HepG2 (cell line): ENCODE data around the gene TTC31. TPM values are rescaled to one million over a fixed set of nuclear protein-coding genes. Genes with fewer than 3 reads are reported as not detected.

Source experiments
- CCDC6 ChIP-seq: sonication (generic); formaldehyde crosslinking; IDR thresholded peaks from 2 replicates; pipeline ENCODE4 v1.8.1; 2022; ENCODE audit warnings: mild to moderate bottlenecking, missing genetic modification reagents, moderate library complexity
- CEBPB ChIP-seq: IDR thresholded peaks from 2 replicates; pipeline ENCODE4 v1.6.1; 2011; ENCODE audit warnings: low read depth, low read length, improper control_type of control experiment, borderline replicate concordance
- FOXJ3 ChIP-seq: sonication (generic); formaldehyde crosslinking; IDR thresholded peaks from 2 replicates; pipeline ENCODE4 v1.4.0; 2020; ENCODE audit warnings: missing genetic modification reagents, mild to moderate bottlenecking, borderline replicate concordance
- HDAC2 ChIP-seq: sonication (generic); formaldehyde crosslinking; IDR thresholded peaks from 2 replicates; pipeline ENCODE4 v1.4.0; 2020; ENCODE audit warnings: missing genetic modification reagents
- HNRNPL ChIP-seq: fragments of 200-400 bp; formaldehyde crosslinking; IDR thresholded peaks from 2 replicates; pipeline ENCODE4 v1.6.1; 2017; ENCODE audit warnings: mild to moderate bottlenecking, low read depth, low read length
- KMT2B ChIP-seq: IDR thresholded peaks from 2 replicates; pipeline ENCODE4 v1.6.1; 2016; ENCODE audit warnings: missing genetic modification reagents, missing compliant biosample characterization
- RELA ChIP-seq: sonication (generic); formaldehyde crosslinking; IDR thresholded peaks from 2 replicates; pipeline ENCODE4 v1.4.0; 2020; ENCODE audit warnings: missing genetic modification reagents
- SNAPC2 ChIP-seq: sonication (generic); formaldehyde crosslinking; IDR thresholded peaks from 2 replicates; pipeline ENCODE4 v1.8.1; 2022; ENCODE audit warnings: mild to moderate bottlenecking, missing genetic modification reagents
- STAG1 ChIP-seq: sonication (generic); formaldehyde crosslinking; IDR thresholded peaks from 2 replicates; pipeline ENCODE4 v1.4.0; 2020; ENCODE audit warnings: missing genetic modification reagents
- TBP ChIP-seq: sonication (generic); formaldehyde crosslinking; IDR thresholded peaks from 2 replicates; pipeline ENCODE4 v1.5.0; 2020; ENCODE audit warnings: missing genetic modification reagents
- YEATS2 ChIP-seq: sonication (generic); formaldehyde crosslinking; IDR thresholded peaks from 2 replicates; pipeline ENCODE4 v1.4.0; 2020; ENCODE audit warnings: missing genetic modification reagents, borderline replicate concordance
- ZFP90 ChIP-seq: sonication (generic); formaldehyde crosslinking; IDR thresholded peaks from 2 replicates; pipeline ENCODE4 v1.8.0; 2022; ENCODE audit warnings: missing genetic modification reagents, mild to moderate bottlenecking, inconsistent platforms, borderline replicate concordance
- ZNF136 ChIP-seq: sonication (generic); formaldehyde crosslinking; IDR thresholded peaks from 2 replicates; pipeline ENCODE4 v1.8.1; 2022; ENCODE audit warnings: low read depth, mild to moderate bottlenecking, moderate library complexity, missing genetic modification reagents
- ZNF160 ChIP-seq: sonication (generic); formaldehyde crosslinking; IDR thresholded peaks from 2 replicates; pipeline ENCODE4 v1.8.0; 2022; ENCODE audit warnings: mild to moderate bottlenecking, inconsistent platforms, missing genetic modification reagents
- ZNF556 ChIP-seq: sonication (generic); formaldehyde crosslinking; IDR thresholded peaks from 2 replicates; pipeline ENCODE4 v1.4.0; 2020; ENCODE audit warnings: mild to moderate bottlenecking, missing genetic modification reagents, borderline replicate concordance
- ZNF670 ChIP-seq: sonication (generic); formaldehyde crosslinking; IDR thresholded peaks from 2 replicates; pipeline ENCODE4 v1.8.0; 2022; ENCODE audit warnings: mild to moderate bottlenecking, missing genetic modification reagents, borderline replicate concordance
- ZNF772 ChIP-seq: sonication (generic); formaldehyde crosslinking; IDR thresholded peaks from 2 replicates; pipeline ENCODE4 v1.5.0; 2020; ENCODE audit warnings: mild to moderate bottlenecking, missing genetic modification reagents
- ZZZ3 ChIP-seq: sonication (generic); formaldehyde crosslinking; IDR thresholded peaks from 2 replicates; pipeline ENCODE4 v1.4.0; 2020; ENCODE audit warnings: missing genetic modification reagents, mild to moderate bottlenecking, borderline replicate concordance
- polyA plus RNA-seq, 8 experiments: library from polyadenylated mRNA; depleted of rRNA in 3 of 8; stranded (reverse) in 7 of 8; unstranded in 1 of 8; fragments of >200 nt; fragmentation: Illumina TruSeq in 4 of 8; extraction: Trizol in 4 of 8; gene quantifications; 2 replicates each; pipeline versions ENCODE4 v1.2.1 to v1.2.3, GENCODE V29; 2011 to 2016; ENCODE audit warnings: low read depth in 4 of 8, missing spikeins in 1 of 8, mixed read lengths in 1 of 8; ENCODE audit not compliant: insufficient read depth in 1 of 8
- total RNA-seq, 5 experiments: library from RNA; depleted of rRNA; stranded (reverse); fragments of >200 nt; fragmentation: Illumina TruSeq; extraction: Trizol; gene quantifications; 2 replicates each; pipeline ENCODE4 v1.2.3, GENCODE V29; 2016; ENCODE audit warnings: low read depth in 1 of 5
- TF ChIP-seq, protein P1 (sequence below): sonication (generic); formaldehyde crosslinking; IDR thresholded peaks from 2 replicates; pipeline ENCODE4 v1.5.0; 2020; ENCODE audit warnings: missing genetic modification reagents
- TF ChIP-seq, protein P2 (sequence below): sonication (generic); formaldehyde crosslinking; IDR thresholded peaks from 2 replicates; pipeline ENCODE4 v1.4.0; 2020; ENCODE audit warnings: low read depth, mild to moderate bottlenecking, missing genetic modification reagents
- TF ChIP-seq, protein P3 (sequence below): sonication (generic); formaldehyde crosslinking; IDR thresholded peaks from 2 replicates; pipeline ENCODE4 v1.4.0; 2020; ENCODE audit warnings: missing genetic modification reagents, mild to moderate bottlenecking, borderline replicate concordance
- TF ChIP-seq, protein P4 (sequence below), 2 experiments: fragments of 450-650 bp in 1 of 2; sonication (generic) in 1 of 2; formaldehyde crosslinking; IDR thresholded peaks; 2 replicates each; pipeline versions ENCODE4 v1.5.0 to v1.8.0; 2020 to 2022; ENCODE audit warnings: mild to moderate bottlenecking in 1 of 2, missing genetic modification reagents in 1 of 2
- TF ChIP-seq, protein P5 (sequence below): IDR thresholded peaks from 2 replicates; pipeline ENCODE4 v1.6.1; 2016; ENCODE audit warnings: control low read depth

TTC31 gene
- total and polyA plus RNA-seq, 2 of the 13 experiments (the other 11 are each of a cell fraction or from before 2014, with no cell fraction given) = 28.3 to 39.5 TPM

DNA sequence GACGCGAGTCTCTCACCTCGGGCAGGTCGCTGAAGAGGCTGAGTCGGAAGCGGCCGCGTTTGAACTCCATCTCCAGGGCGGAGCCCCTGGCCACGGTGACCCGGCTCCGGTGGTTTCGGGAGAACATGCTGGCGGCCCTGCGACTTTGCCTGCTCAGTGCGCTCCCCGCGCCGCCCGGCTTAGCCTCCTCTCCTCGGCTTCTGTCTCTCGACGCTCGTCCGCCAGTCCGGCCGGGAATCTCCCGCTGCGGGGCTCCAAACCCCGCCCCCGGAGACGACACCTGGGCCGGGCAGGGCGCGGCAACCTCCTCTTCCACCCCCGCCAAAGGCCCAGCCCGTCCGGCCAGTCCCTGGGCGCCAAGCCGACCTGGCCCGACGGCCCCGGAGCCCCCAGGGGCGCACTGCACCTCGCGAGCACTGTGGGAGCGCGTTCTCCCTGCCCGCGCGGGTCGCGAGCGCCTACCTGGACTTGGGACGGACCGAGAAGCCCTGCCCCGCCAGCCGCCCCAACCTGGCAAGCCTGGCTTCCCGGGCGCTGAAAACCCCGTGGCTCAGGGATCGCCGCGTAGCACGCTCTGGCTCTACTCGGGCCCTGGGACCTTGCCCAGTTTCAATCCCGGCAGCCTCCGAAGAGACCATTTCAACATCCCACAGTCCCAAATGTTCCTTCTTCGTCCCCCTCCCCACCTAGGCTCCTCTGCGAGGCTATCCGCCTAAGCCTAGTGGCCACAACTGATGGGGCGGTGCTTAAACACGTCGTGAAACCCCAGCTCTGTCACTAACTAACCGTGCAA lies 41.0 kb upstream of the TTC31 start, which contains the start of gene RTKN (continued):
- TF ChIP-seq ZNF670 (peak; percentile 70), ZNF772 (peak; percentile 91), CEBPB (peak; percentile 24; the same call in 1 of the 2 replicates), TBP (CRISPR knock-in tag) (no peak), HDAC2 (CRISPR knock-in tag) (peak; percentile 26; the same call in 1 of the 2 replicates), HNRNPL (no peak), ZFP90 (peak; percentile 65; the same call in 1 of the 2 replicates), ZNF556 (peak; percentile 95), ZNF136 (CRISPR knock-in tag) (peak; percentile 93; the same call in 1 of the 2 replicates), SNAPC2 (CRISPR knock-in tag) (peak; percentile 96; the same call in 1 of the 2 replicates), STAG1 (CRISPR knock-in tag) (peak; percentile 15; the same call in 1 of the 2 replicates), KMT2B (CRISPR knock-in tag) (peak; percentile 38; the same call in 1 of the 2 replicates), ZNF160 (peak; percentile 19; the same call in 1 of the 2 replicates), FOXJ3 (0 out of 2 replicates have a peak, but pooled peaks have one; percentile 52), RELA (CRISPR knock-in tag) (0 out of 2 replicates have a peak, but pooled peaks have one; percentile 38), ZZZ3 (CRISPR knock-in tag) (no peak; the same call in 1 of the 2 replicates), CCDC6 (CRISPR knock-in tag) (peak; percentile 83; the same call in 1 of the 2 replicates), YEATS2 (peak; percentile 71; the same call in 1 of the 2 replicates)
- TF ChIP-seq, protein P1, sequence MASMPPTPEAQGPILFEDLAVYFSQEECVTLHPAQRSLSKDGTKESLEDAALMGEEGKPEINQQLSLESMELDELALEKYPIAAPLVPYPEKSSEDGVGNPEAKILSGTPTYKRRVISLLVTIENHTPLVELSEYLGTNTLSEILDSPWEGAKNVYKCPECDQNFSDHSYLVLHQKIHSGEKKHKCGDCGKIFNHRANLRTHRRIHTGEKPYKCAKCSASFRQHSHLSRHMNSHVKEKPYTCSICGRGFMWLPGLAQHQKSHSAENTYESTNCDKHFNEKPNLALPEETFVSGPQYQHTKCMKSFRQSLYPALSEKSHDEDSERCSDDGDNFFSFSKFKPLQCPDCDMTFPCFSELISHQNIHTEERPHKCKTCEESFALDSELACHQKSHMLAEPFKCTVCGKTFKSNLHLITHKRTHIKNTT (CRISPR knock-in tag) = peak; percentile 98; the same call in 1 of the 2 replicates
- TF ChIP-seq, protein P2, sequence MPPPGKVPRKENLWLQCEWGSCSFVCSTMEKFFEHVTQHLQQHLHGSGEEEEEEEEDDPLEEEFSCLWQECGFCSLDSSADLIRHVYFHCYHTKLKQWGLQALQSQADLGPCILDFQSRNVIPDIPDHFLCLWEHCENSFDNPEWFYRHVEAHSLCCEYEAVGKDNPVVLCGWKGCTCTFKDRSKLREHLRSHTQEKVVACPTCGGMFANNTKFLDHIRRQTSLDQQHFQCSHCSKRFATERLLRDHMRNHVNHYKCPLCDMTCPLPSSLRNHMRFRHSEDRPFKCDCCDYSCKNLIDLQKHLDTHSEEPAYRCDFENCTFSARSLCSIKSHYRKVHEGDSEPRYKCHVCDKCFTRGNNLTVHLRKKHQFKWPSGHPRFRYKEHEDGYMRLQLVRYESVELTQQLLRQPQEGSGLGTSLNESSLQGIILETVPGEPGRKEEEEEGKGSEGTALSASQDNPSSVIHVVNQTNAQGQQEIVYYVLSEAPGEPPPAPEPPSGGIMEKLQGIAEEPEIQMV (CRISPR knock-in tag) = peak; percentile 56
- TF ChIP-seq, protein P3, sequence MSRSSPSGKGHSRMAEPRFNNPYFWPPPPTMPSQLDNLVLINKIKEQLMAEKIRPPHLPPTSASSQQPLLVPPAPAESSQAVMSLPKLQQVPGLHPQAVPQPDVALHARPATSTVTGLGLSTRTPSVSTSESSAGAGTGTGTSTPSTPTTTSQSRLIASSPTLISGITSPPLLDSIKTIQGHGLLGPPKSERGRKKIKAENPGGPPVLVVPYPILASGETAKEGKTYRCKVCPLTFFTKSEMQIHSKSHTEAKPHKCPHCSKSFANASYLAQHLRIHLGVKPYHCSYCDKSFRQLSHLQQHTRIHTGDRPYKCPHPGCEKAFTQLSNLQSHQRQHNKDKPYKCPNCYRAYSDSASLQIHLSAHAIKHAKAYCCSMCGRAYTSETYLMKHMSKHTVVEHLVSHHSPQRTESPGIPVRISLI (CRISPR knock-in tag) = no peak; the same call in 1 of the 2 replicates
- TF ChIP-seq, protein P4, sequence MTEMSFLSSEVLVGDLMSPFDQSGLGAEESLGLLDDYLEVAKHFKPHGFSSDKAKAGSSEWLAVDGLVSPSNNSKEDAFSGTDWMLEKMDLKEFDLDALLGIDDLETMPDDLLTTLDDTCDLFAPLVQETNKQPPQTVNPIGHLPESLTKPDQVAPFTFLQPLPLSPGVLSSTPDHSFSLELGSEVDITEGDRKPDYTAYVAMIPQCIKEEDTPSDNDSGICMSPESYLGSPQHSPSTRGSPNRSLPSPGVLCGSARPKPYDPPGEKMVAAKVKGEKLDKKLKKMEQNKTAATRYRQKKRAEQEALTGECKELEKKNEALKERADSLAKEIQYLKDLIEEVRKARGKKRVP (CRISPR knock-in tag; IDR thresholded peaks at IDR 0.05) = peak in 1 of 2 experiments; percentile 63; a peak in 1 of 4 replicates
- TF ChIP-seq, protein P5, sequence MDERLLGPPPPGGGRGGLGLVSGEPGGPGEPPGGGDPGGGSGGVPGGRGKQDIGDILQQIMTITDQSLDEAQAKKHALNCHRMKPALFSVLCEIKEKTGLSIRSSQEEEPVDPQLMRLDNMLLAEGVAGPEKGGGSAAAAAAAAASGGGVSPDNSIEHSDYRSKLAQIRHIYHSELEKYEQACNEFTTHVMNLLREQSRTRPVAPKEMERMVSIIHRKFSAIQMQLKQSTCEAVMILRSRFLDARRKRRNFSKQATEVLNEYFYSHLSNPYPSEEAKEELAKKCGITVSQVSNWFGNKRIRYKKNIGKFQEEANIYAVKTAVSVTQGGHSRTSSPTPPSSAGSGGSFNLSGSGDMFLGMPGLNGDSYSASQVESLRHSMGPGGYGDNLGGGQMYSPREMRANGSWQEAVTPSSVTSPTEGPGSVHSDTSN (CRISPR knock-in tag) = no peak
